Stimulated activated memory B cell treated with anti-CD40 and anti-IgM and Interleukin-4, amounts not matched to agents 10 μg/mL and 1 μg/mL and 100 μg/mL, for 72 hours (primary cell): Measurements from ENCODE around the gene TUT7.
"Not testable (repeated sequence)": the region's sequence is repeated elsewhere in the genome, so short reads cannot be mapped to it uniquely, and the experiment has no call there.

Experiments used
- ATAC-seq: fragments of 150-1000 bp; cut with Tn5 transposase; 2 replicates; pipeline ENCODE4 v1.10.0; 2021
- H3K27ac Mint-ChIP-seq: one replicate; pipeline ENCODE4 v1.8.0; 2022; ENCODE audit warnings: mild to moderate bottlenecking, mixed read lengths
- H3K27me3 Mint-ChIP-seq: one replicate; pipeline ENCODE4 v1.8.0; 2022; ENCODE audit warnings: mixed read lengths
- H3K36me3 Mint-ChIP-seq: one replicate; pipeline ENCODE4 v1.8.0; 2022; ENCODE audit warnings: mixed read lengths
- H3K4me1 Mint-ChIP-seq: one replicate; pipeline ENCODE4 v1.8.0; 2022; ENCODE audit warnings: mixed read lengths
- H3K4me3 Mint-ChIP-seq: one replicate; pipeline ENCODE4 v1.8.0; 2022; ENCODE audit warnings: mild to moderate bottlenecking, moderate library complexity, mixed read lengths
- H3K9me3 Mint-ChIP-seq: one replicate; pipeline ENCODE4 v1.8.0; 2022; ENCODE audit warnings: mixed read lengths

The TUT7 gene

GRCh38 chr9:86290341-86290740, 63.9 kb downstream of the TUT7 start:
- ATAC-seq, H3K4me3 Mint-ChIP-seq, H3K9me3 Mint-ChIP-seq, H3K27me3 Mint-ChIP-seq, H3K27ac Mint-ChIP-seq: not testable (repeated sequence)
- H3K4me1 Mint-ChIP-seq, result peaks cover 14% of the 10 kb centered on the region
- H3K36me3 Mint-ChIP-seq, result peaks cover 20% of the 10 kb centered on the region

DNA sequence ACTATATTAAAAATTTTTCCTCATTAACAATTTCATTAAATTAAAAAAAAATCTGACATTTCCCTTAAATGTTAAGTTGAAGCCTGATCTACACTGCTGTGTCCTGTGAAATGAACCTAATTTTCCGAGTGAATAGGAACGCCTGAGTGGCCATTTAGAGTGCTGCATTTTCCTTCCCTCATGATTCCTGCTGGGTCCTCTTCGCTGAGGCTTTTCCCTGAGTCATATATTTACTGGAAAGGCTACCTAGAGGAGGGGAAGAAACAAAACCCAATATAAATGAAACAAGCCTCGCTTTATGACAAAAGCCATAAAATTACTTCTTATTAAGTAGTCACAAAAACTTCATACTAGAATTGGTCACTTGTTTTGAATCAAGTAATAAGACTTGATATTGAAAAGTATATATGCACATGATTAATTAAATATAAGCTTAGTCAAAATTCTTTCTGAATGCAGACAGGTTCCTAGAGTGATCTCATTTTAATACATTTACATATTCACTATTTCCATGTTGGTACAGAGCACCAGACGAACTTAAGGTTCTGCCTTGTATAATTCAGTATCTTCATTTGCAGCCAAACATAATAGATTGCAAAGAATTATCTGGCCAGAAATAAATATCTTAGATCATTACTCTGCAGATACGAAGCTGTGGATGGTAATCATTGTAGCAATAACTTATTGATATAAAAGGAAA, 65.6 kb downstream of the TUT7 start:
- no peak for ATAC-seq
- H3K4me1 Mint-ChIP-seq, result peaks cover 16% of the 10 kb centered on the region
- H3K27ac Mint-ChIP-seq, result no peak overlapping the region
- H3K27me3 Mint-ChIP-seq, result no peaks in the 10 kb centered on the region
- H3K4me3 Mint-ChIP-seq, result no peak overlapping the region
- H3K9me3 Mint-ChIP-seq, result no peaks in the 10 kb centered on the region
- peaks cover 13% of the 10 kb centered on the region for H3K36me3 Mint-ChIP-seq

- peaks cover 12% of the 10 kb centered on the region for H3K36me3 Mint-ChIP-seq
- no peak overlapping the region for H3K4me3 Mint-ChIP-seq
- no peak for ATAC-seq
- no peaks in the 10 kb centered on the region for H3K27me3 Mint-ChIP-seq
- H3K4me1 Mint-ChIP-seq, result peaks cover 24% of the 10 kb centered on the region
- H3K9me3 Mint-ChIP-seq, result no peaks in the 10 kb centered on the region
- no peak overlapping the region for H3K27ac Mint-ChIP-seq
Observed at GRCh38 chr9:86287013-86287412, 67.2 kb downstream of the TUT7 start.

GRCh38 chr9:86286278-86286677, 67.9 kb downstream of the TUT7 start:
- Mint-ChIP-seq H3K9me3 (no peaks in the 10 kb centered on the region), H3K36me3 (peaks cover 12% of the 10 kb centered on the region), H3K27me3 (no peaks in the 10 kb centered on the region), H3K4me1 (peaks cover 27% of the 10 kb centered on the region), H3K27ac (no peak overlapping the region), H3K4me3 (no peak overlapping the region)
- ATAC-seq, result no peak

- H3K4me3 Mint-ChIP-seq, result no peak overlapping the region
- H3K4me1 Mint-ChIP-seq, result peaks cover 36% of the 10 kb centered on the region
- H3K27ac Mint-ChIP-seq, result no peak overlapping the region
- no peak for ATAC-seq
- H3K36me3 Mint-ChIP-seq, result peaks cover 12% of the 10 kb centered on the region
- H3K9me3 Mint-ChIP-seq, result no peaks in the 10 kb centered on the region
- H3K27me3 Mint-ChIP-seq, result no peaks in the 10 kb centered on the region
Observed at GRCh38 chr9:86285261-86285660, 68.9 kb downstream of the TUT7 start.

DNA sequence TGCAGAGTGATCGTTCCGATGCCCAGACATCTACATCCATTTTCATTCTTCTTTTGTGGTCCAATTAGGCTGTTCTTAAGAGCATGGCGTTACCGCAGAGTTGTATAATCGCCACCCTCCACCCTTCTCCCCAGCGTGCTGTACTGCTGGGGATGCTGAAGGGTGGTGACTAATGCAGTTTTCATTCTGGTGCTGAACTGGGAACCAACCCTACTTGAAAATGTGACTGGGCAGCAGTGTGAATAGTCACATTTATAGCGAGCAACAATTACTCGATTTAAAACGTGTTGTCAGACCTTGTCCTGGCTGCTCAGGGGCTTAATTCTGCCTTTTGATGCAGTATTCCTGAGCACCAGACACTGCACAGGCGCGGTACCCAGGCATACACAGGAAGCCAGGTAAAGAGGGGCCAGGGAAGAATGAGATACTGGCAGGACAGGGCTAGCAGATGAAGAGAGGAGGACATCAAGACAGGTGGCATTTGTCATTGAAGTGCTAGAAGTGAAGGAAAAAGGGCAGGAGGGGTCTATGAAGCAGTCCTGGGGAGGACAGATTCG, 71.2 kb downstream of the TUT7 start:
- peaks cover 44% of the 10 kb centered on the region for H3K4me1 Mint-ChIP-seq
- no peaks in the 10 kb centered on the region for H3K27me3 Mint-ChIP-seq
- no peaks in the 10 kb centered on the region for H3K9me3 Mint-ChIP-seq
- peak overlapping the region; percentile 92 for H3K27ac Mint-ChIP-seq
- peak overlapping the region; percentile 87 for H3K4me3 Mint-ChIP-seq
- H3K36me3 Mint-ChIP-seq, result peaks cover 7% of the 10 kb centered on the region
- ATAC-seq, result peak; percentile 37

DNA sequence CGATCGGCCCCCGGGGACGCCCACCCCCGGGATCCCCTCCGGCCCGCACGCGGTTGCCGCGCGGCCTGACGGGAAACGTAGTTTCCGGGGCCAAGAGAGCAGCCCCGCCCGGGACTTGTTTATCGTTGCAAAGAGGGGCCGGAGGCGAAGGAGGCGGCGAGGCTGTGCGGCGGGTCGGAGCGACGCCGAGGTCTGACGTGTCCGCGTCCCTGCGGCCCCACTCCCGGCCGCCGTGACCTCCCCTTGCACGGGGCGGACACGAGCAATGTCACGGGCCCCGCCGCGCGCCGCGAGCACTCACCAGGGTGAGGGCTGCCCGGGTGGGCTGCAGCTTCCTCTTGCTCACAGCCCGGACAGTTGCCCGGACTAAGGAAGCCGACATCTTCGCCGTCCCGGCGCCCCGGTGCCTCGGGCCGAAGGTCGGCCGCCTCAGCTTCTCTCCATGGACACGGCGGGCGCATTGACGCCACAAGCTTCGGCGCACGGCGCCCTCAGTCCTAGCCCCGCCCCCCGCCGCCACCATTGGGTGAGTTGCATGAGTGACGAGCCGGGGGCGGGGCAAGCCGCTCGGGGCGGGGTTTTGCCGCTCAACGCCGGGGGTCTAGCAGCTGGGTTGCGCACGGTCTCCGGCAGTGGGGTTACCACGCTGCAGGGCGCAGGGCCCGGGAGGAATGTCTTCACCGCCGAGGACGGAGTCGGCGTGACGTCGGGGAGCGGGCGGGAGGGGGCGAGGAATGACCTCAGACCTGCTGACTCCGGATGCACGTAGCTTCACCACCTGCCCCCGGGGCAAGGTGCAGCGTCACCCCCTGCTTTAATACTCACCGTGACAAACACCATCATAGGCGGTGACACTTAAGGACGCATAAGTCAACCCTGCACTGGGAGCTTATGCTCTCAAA, 71.9 kb downstream of the TUT7 start, which contains the start of gene ISCA1:
Gene ISCA1, minus strand, starts transcription at position 462 of the 902 bp plus-strand sequence. Its CDS starts 80 bp downstream, at position 382.
- Mint-ChIP-seq H3K9me3 (no peaks in the 10 kb centered on the region), H3K4me1 (peaks cover 44% of the 10 kb centered on the region), H3K27me3 (no peaks in the 10 kb centered on the region), H3K36me3 (peaks cover 7% of the 10 kb centered on the region), H3K4me3 (peak within 1 kb of the TSS; percentile 87), H3K27ac (peak within 1 kb of the TSS; percentile 92)
- ATAC-seq, result peak; percentile 95

DNA sequence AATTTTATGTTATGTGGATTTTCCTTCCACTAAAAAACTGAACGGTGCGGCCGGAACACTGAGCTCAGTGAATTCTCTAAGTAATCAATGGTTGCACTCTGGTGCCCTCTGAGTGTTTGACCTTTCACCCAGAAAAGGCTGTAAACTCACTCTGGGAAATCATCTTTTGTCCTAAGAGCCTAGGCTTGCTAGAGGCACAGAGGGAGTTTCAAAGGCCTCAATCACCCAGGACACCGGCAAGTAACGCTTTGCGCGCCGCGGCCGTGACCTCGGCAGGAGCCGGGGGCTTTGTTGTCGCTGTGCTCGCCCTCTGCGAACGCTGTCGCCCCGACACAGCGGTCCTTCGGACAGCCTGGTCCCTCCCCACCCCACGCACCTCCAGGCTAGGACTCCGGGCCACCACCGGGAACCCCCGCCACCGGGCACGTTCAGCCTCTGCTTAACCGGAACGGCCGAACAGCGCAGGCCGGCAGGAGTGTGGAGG, 72.6 kb downstream of the TUT7 start:
- peak overlapping the region; percentile 87 for H3K4me3 Mint-ChIP-seq
- no peak for ATAC-seq
- H3K27me3 Mint-ChIP-seq, result no peaks in the 10 kb centered on the region
- H3K9me3 Mint-ChIP-seq, result no peaks in the 10 kb centered on the region
- peak overlapping the region; percentile 92 for H3K27ac Mint-ChIP-seq
- H3K36me3 Mint-ChIP-seq, result peaks cover 4% of the 10 kb centered on the region
- H3K4me1 Mint-ChIP-seq, result peaks cover 44% of the 10 kb centered on the region

DNA sequence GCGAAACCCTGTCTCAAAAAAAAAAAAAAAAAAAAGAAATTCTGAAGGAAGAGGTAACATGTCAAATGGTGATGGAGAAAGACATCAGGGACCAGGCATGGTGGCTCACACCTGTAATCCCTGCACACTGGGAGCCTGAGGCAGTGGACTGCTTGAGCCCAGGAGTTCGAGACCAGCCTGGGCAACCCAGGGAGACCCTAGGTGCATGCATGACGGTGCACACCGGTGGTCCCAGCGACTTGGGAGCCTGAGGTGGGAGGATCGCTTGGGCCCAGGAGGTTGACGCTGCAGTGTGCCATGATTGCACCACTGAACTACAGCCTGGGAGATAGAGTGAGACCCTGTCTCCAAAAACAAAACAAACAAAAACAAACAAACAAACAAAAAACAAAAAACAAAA, 73.6 kb downstream of the TUT7 start:
- H3K27ac Mint-ChIP-seq, result no peak overlapping the region
- peak overlapping the region; percentile 87 for H3K4me3 Mint-ChIP-seq
- H3K36me3 Mint-ChIP-seq, result peaks cover 2% of the 10 kb centered on the region
- H3K27me3 Mint-ChIP-seq, result no peaks in the 10 kb centered on the region
- H3K9me3 Mint-ChIP-seq, result no peaks in the 10 kb centered on the region
- no peak for ATAC-seq
- H3K4me1 Mint-ChIP-seq, result peaks cover 40% of the 10 kb centered on the region

GRCh38 chr9:86279839-86280238, 74.4 kb downstream of the TUT7 start:
- H3K36me3 Mint-ChIP-seq, result peaks cover 5% of the 10 kb centered on the region
- no peak for ATAC-seq
- peak overlapping the region; percentile 19 for H3K27ac Mint-ChIP-seq
- H3K4me1 Mint-ChIP-seq, result peaks cover 40% of the 10 kb centered on the region
- no peaks in the 10 kb centered on the region for H3K27me3 Mint-ChIP-seq
- H3K9me3 Mint-ChIP-seq, result no peaks in the 10 kb centered on the region
- peak overlapping the region; percentile 51 for H3K4me3 Mint-ChIP-seq

GRCh38 chr9:86277072-86277471, 77.1 kb downstream of the TUT7 start:
- Mint-ChIP-seq H3K27ac (no peak overlapping the region), H3K4me3 (no peak overlapping the region), H3K36me3 (peaks cover 24% of the 10 kb centered on the region), H3K27me3 (no peaks in the 10 kb centered on the region), H3K4me1 (peaks cover 30% of the 10 kb centered on the region), H3K9me3 (no peaks in the 10 kb centered on the region)
- no peak for ATAC-seq

GRCh38 chr9:86275962-86276361, 78.2 kb downstream of the TUT7 start:
- peaks cover 34% of the 10 kb centered on the region for H3K36me3 Mint-ChIP-seq
- H3K9me3 Mint-ChIP-seq, result no peaks in the 10 kb centered on the region
- no peak overlapping the region for H3K27ac Mint-ChIP-seq
- peaks cover 24% of the 10 kb centered on the region for H3K4me1 Mint-ChIP-seq
- no peak overlapping the region for H3K4me3 Mint-ChIP-seq
- H3K27me3 Mint-ChIP-seq, result no peaks in the 10 kb centered on the region
- no peak for ATAC-seq

DNA sequence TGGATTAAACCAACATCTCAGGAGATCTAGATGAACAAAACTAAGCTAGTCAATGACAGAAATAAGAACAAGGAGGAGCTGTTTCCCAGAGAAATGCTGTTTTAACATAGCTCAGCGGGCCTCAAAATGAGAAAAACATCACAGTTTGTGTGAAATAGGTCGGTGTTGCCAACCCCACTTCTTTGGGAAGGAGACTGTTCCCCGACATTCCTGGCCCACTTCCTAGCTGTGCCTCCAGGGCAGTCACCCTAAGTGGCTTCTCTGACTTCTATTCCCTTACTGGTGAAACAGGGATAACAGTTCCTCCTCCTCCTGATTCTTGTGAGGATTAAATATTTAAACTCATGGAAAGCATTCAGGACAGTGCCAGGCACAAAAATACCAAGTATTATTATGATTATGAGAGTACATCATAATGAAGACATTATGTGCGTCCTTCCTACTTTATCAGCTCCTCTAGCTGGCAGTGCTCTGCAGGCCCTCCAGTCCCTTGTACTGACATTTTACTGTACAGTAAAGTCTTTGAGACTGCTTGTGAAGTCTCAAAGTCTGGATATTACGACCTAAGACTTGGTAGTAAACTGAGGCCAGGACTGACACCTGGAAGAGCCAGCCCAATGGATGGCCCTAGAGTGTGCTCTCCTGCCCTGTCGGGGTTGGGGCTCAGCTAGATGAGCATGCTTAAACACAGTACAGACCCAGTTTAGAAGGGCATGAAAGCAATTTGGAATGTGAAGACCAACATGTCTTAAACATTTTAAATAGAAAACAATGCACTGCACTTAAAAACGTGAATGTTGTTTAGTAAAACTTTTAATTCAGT, 79.2 kb downstream of the TUT7 start:
- no peak for ATAC-seq
- peaks cover 34% of the 10 kb centered on the region for H3K36me3 Mint-ChIP-seq
- no peaks in the 10 kb centered on the region for H3K9me3 Mint-ChIP-seq
- H3K27me3 Mint-ChIP-seq, result no peaks in the 10 kb centered on the region
- no peak overlapping the region for H3K4me3 Mint-ChIP-seq
- H3K27ac Mint-ChIP-seq, result no peak overlapping the region
- peaks cover 16% of the 10 kb centered on the region for H3K4me1 Mint-ChIP-seq

DNA sequence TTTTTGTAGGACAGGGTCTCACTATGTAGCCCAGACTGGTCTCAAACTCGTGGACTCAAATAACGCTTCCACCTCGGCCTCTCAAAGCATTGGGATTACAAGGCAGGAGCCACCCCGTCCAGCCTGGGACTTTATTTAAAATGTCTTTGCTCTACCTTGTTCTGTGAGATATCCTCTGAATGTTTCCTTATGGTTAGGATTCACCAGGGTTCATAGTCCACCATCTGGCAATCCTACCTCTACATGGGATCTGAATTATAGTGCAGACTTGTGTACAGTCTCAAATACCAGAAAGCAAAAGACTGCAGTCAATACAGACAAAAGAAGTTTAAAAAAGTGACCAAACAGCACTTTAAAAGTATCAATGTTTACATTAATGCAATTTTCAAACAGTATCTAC, 82.0 kb downstream of the TUT7 start:
- no peaks in the 10 kb centered on the region for H3K9me3 Mint-ChIP-seq
- no peak overlapping the region for H3K27ac Mint-ChIP-seq
- peaks cover 4% of the 10 kb centered on the region for H3K4me1 Mint-ChIP-seq
- H3K4me3 Mint-ChIP-seq, result no peak overlapping the region
- H3K36me3 Mint-ChIP-seq, result peaks cover 49% of the 10 kb centered on the region
- no peaks in the 10 kb centered on the region for H3K27me3 Mint-ChIP-seq
- no peak for ATAC-seq

GRCh38 chr9:86263876-86264275, 90.3 kb downstream of the TUT7 start:
- Mint-ChIP-seq H3K4me1 (no peaks in the 10 kb centered on the region), H3K27me3 (no peaks in the 10 kb centered on the region), H3K36me3 (peaks cover 59% of the 10 kb centered on the region), H3K9me3 (no peaks in the 10 kb centered on the region), H3K27ac (no peak overlapping the region), H3K4me3 (no peak overlapping the region)
- ATAC-seq, result no peak
